K562 (cell line): Measurements from ENCODE around the gene LRRC7. TPM values are rescaled to one million over a fixed set of nuclear protein-coding genes. Genes with fewer than 3 reads are reported as not detected.

Experiments
- ATAC-seq: fragments of 200-7000 bp; cut with Tn5 transposase; 3 replicates; pipeline ENCODE4 v1.9.1; 2020; ENCODE audit warnings: moderate library complexity
- BruUV-seq: library from RNA; stranded (reverse); fragments of 400-500 nt; replicated peaks from 2 replicates; lab custom pipeline; 2021; lab: Mats Ljungman, UMichigan
- CTCF ChIA-PET: fragments of 300-600 bp; formaldehyde crosslinking; extraction: SDS; loops from one replicate; lab custom pipeline; 2021; ENCODE audit warnings: low intra/inter-chr PET ratio; lab: Yijun Ruan, JAX
- POLR2A ChIA-PET: fragments of 300-600, 350-650 bp; sonication (Branson Sonifier 250); formaldehyde crosslinking; extraction: SDS; loops from one replicate; lab custom pipeline; 2021; ENCODE audit warnings: antibody characterized with exemption, inconsistent platforms; lab: Yijun Ruan, JAX
- DNase-seq, 4 experiments: peaks; one replicate each; pipeline versions ENCODE4 v3.0.0 to v3.0.0-alpha.2; 2011 to 2018; ENCODE audit warnings: low spot score in 3 of 4, mixed read lengths in 3 of 4; ENCODE audit errors: extremely low read depth in 1 of 4
- FAIRE-seq: peaks from 2 replicates; lab custom pipeline; 2011; peaks lifted over from hg19 to GRCh38; lab: Jason Lieb, UNC
- H2AFZ ChIP-seq: 2 replicates; pipeline ENCODE4 v1.6.0; 2011; ENCODE audit warnings: low read depth, low read length, control low read depth, inconsistent platforms
- H3K27ac ChIP-seq: fragments of 200-600 bp; 3 replicates; pipeline ENCODE4 v1.8.0; 2011; ENCODE audit warnings: low read depth, mild to moderate bottlenecking, control low read depth, inconsistent platforms, low read length, moderate library complexity, mixed read lengths; ENCODE audit errors: extremely low read depth
- H3K27me3 ChIP-seq, 2 experiments: fragments of 300-600 bp in 1 of 2; 2 replicates in 1 of 2; 3 replicates in 1 of 2; pipeline versions ENCODE4 v1.6.0 to v1.8.0; 2011; ENCODE audit warnings: inconsistent platforms in 2 of 2, low read length in 2 of 2, mild to moderate bottlenecking in 1 of 2, mixed read lengths in 1 of 2, moderate library complexity in 1 of 2; ENCODE audit not compliant: control insufficient read depth in 2 of 2, insufficient read depth in 2 of 2
- H3K36me3 ChIP-seq: fragments of 300-600 bp; 3 replicates; pipeline ENCODE4 v1.8.0; 2011; ENCODE audit warnings: mild to moderate bottlenecking, low read length, inconsistent platforms; ENCODE audit not compliant: control insufficient read depth, insufficient read depth
- H3K4me1 ChIP-seq, 2 experiments: fragments of 200-600 bp in 1 of 2; replicated peaks in 1 of 2; 2 replicates in 1 of 2; 3 replicates in 1 of 2; pipeline versions ENCODE4 v1.5.1 to v1.8.0; 2011; ENCODE audit warnings: inconsistent platforms in 2 of 2, low read length in 2 of 2, mild to moderate bottlenecking in 1 of 2, mixed read lengths in 1 of 2, moderate library complexity in 1 of 2; ENCODE audit not compliant: control insufficient read depth in 2 of 2, insufficient read depth in 2 of 2
- H3K4me2 ChIP-seq: 2 replicates; pipeline ENCODE4 v1.6.1; 2011; ENCODE audit warnings: low read length, control low read depth, inconsistent platforms, mixed read lengths; ENCODE audit not compliant: insufficient read depth
- H3K4me3 ChIP-seq: fragments of 200-600 bp; sonication (generic), shearing (Covaris generic); 2 replicates; pipeline ENCODE4 v1.5.1; 2016; ENCODE audit warnings: control low read depth, inconsistent platforms
- H3K79me2 ChIP-seq: fragments of 200-600 bp; 3 replicates; pipeline ENCODE4 v1.8.0; 2011; ENCODE audit warnings: low read length, inconsistent platforms; ENCODE audit not compliant: control insufficient read depth, insufficient read depth
- H3K9ac ChIP-seq, 2 experiments: 2 replicates each; pipeline versions ENCODE4 v1.6.0 to v1.6.1; 2011; ENCODE audit warnings: low read depth in 2 of 2, low read length in 2 of 2, control low read depth in 1 of 2, inconsistent platforms in 1 of 2, mild to moderate bottlenecking in 1 of 2, mixed read lengths in 1 of 2; ENCODE audit not compliant: insufficient read depth in 1 of 2
- H3K9me1 ChIP-seq: one replicate; pipeline ENCODE4 v1.6.0; 2011; ENCODE audit warnings: inconsistent platforms, mild to moderate bottlenecking, low read length, moderate library complexity; ENCODE audit not compliant: control insufficient read depth, insufficient read depth
- H3K9me3 ChIP-seq: replicated peaks from 2 replicates; pipeline ENCODE4 v1.5.1; 2011; ENCODE audit warnings: low read depth, low read length, inconsistent platforms; ENCODE audit not compliant: control insufficient read depth, insufficient read depth
- H4K20me1 ChIP-seq: replicated peaks from 2 replicates; pipeline ENCODE4 v1.6.1; 2011; ENCODE audit warnings: low read length, inconsistent platforms, mixed read lengths; ENCODE audit not compliant: control insufficient read depth, insufficient read depth
- BRD4 ChIP-seq: fragments of 200-600 bp; sonication (generic); IDR thresholded peaks from 2 replicates; pipeline ENCODE4 v1.6.1; 2017; ENCODE audit warnings: inconsistent platforms
- CCAR2 ChIP-seq: fragments of 200-400 bp; formaldehyde crosslinking; IDR thresholded peaks from 2 replicates; pipeline ENCODE4 v1.6.1; 2017; ENCODE audit warnings: mild to moderate bottlenecking, low read depth, low read length
- CHD4 ChIP-seq: fragments of 200-600 bp; sonication (generic); IDR thresholded peaks from 3 replicates; pipeline ENCODE4 v1.6.1; 2012; ENCODE audit warnings: low read depth, mild to moderate bottlenecking, mixed read lengths, low read length, inconsistent platforms; ENCODE audit not compliant: insufficient read depth, insufficient replicate concordance, poor library complexity, severe bottlenecking
- CSDE1 ChIP-seq, 2 experiments: fragments of 450-650 bp; IDR thresholded peaks; 2 replicates each; pipeline ENCODE4 v1.6.1; 2016; ENCODE audit warnings: mild to moderate bottlenecking in 1 of 2
- CXXC5 ChIP-seq: fragments of 250-450 bp; sonication (Bioruptor Pico); IDR thresholded peaks from 2 replicates; pipeline ENCODE4 v1.8.0; 2022; ENCODE audit warnings: inconsistent platforms, mild to moderate bottlenecking, moderate library complexity
- HMG20B ChIP-seq: fragments of 250-450 bp; sonication (Bioruptor Pico); IDR thresholded peaks from 2 replicates; pipeline ENCODE4 v1.5.0; 2021; ENCODE audit warnings: mild to moderate bottlenecking
- HNRNPK ChIP-seq: fragments of 200-400 bp; formaldehyde crosslinking; IDR thresholded peaks from one replicate; pipeline ENCODE4 v1.6.1; 2018; ENCODE audit warnings: mild to moderate bottlenecking, low read depth, low read length; ENCODE audit not compliant: poor library complexity, severe bottlenecking
- PBX2 ChIP-seq, 2 experiments: IDR thresholded peaks in 1 of 2; conservative IDR thresholded peaks in 1 of 2; 2 replicates each; pipeline ENCODE4 v1.6.1; 2016; ENCODE audit warnings: low read depth in 2 of 2, mild to moderate bottlenecking in 1 of 2, missing compliant biosample characterization in 1 of 2, missing genetic modification characterization in 1 of 2, moderate library complexity in 1 of 2
- PHF8 ChIP-seq: fragments of 200-600 bp; sonication (generic); IDR thresholded peaks from 2 replicates; pipeline ENCODE4 v1.6.1; 2012; ENCODE audit warnings: mixed run types, mild to moderate bottlenecking, inconsistent platforms, low read length, moderate library complexity, borderline replicate concordance
- XRCC5 ChIP-seq: fragments of 200-400 bp; formaldehyde crosslinking; IDR thresholded peaks from 2 replicates; pipeline ENCODE4 v1.6.1; 2017; ENCODE audit warnings: low read depth, mild to moderate bottlenecking, low read length
- ZFPM2 ChIP-seq: fragments of 250-450 bp; sonication (Bioruptor Pico); IDR thresholded peaks from 2 replicates; pipeline ENCODE4 v1.5.1; 2022; ENCODE audit warnings: mild to moderate bottlenecking
- ZNF511 ChIP-seq: sonication (generic); formaldehyde crosslinking; IDR thresholded peaks from 2 replicates; pipeline ENCODE4 v1.8.0; 2022; ENCODE audit warnings: mild to moderate bottlenecking, missing genetic modification reagents
- ZNF609 ChIP-seq: sonication (generic); formaldehyde crosslinking; IDR thresholded peaks from 2 replicates; pipeline ENCODE4 v1.8.1; 2023; ENCODE audit warnings: missing genetic modification reagents, mild to moderate bottlenecking, borderline replicate concordance
- WGBS: fragments of 100-300 bp; shearing (Covaris generic); methylation state at CpG from one replicate; pipeline ENCODE4 v1.1.6; 2016; ENCODE audit warnings: low coverage, mixed read lengths; ENCODE audit not compliant: insufficient coverage; ENCODE audit errors: missing lambda C conversion rate; 5-methylcytosine and 5-hydroxymethylcytosine counted together
- in situ Hi-C: fragments of 300-500 bp; cut with MboI; formaldehyde crosslinking; loops from 4 replicates; pipeline ENCODE4 v1.15.0; 2018; ENCODE audit warnings: inconsistent platforms, mixed read lengths
- intact Hi-C: fragments of 100-400 bp; cut with micrococcal nuclease; formaldehyde crosslinking; loops from 2 replicates; pipeline ENCODE4 v1.14.2; 2022
- polyA plus RNA-seq, 8 experiments: library from polyadenylated mRNA; depleted of rRNA in 4 of 8; stranded (reverse) in 5 of 8; unstranded in 3 of 8; fragments of >200 nt; fragmentation: Nextera tagmentation in 2 of 8; fragmentation: Illumina TruSeq in 1 of 8; extraction: Ambion mirVana in 2 of 8; extraction: Trizol in 1 of 8; gene quantifications; 2 replicates each; pipeline versions ENCODE4 v1.2.1 to v1.2.3, GENCODE V29; 2011 to 2014; ENCODE audit warnings: inconsistent platforms in 1 of 8, missing spikeins in 1 of 8
- total RNA-seq, 7 experiments: library from RNA; depleted of rRNA in 6 of 7; stranded (reverse); fragments of >200 nt in 6 of 7; fragmentation: Illumina TruSeq in 2 of 7; extraction: Trizol in 2 of 7; gene quantifications; 2 replicates each; pipeline versions ENCODE4 v1.2.1 to v1.2.3, GENCODE V29; 2011 to 2021; ENCODE audit warnings: low replicate concordance in 1 of 7

LRRC7 gene
- total and polyA plus RNA-seq, 9 of the 15 experiments (the other 6 are each of a cell fraction or from before 2014, with no cell fraction given) = 0.09 to 0.94 (median 0.49) TPM

- TF ChIP-seq ZNF609 (no peak), CHD4 (no peak)
- TF ChIP-seq, all 486 proteins: peak for 0
Measured at GRCh38 chr1:69940231-69940630, 372.5 kb downstream of the LRRC7 start (continued).

GRCh38 chr1:69940816-69941215 lies 373.1 kb downstream of the LRRC7 start:
- Histone ChIP-seq H2AFZ (no peak overlapping the region), H3K4me2 (no peak overlapping the region), H3K4me1 (no peaks in the 10 kb centered on the region), H3K9me3 (no peaks in the 10 kb centered on the region), H3K79me2 (no peaks in the 10 kb centered on the region), H3K36me3 (no peaks in the 10 kb centered on the region), H3K27ac (no peak overlapping the region), H3K27me3 (no peaks in the 10 kb centered on the region), H4K20me1 (no peaks in the 10 kb centered on the region), H3K9me1 (no peaks in the 10 kb centered on the region), H3K4me3 (no peak overlapping the region), H3K9ac (no peak overlapping the region)
- intact Hi-C loops (no loop called here), in situ Hi-C loops (no loop called here)
- DNase-seq (no peak), FAIRE-seq (no peak), ATAC-seq (no peak)
- BruUV-seq = no TSS peak
- POLR2A ChIA-PET = no interaction called here
- CTCF ChIA-PET = no interaction called here
- 0% methylated on average over 3 of the region's 3 CpGs for WGBS
- TF ChIP-seq CCAR2 (no peak), PHF8 (no peak), CSDE1 (IDR thresholded peaks at IDR 0.05) (no peak), HNRNPK (no peak), ZFPM2 (CRISPR knock-in tag) (no peak), CXXC5 (CRISPR knock-in tag) (no peak), BRD4 (no peak), XRCC5 (no peak), ZNF511 (no peak), HMG20B (CRISPR knock-in tag) (no peak), PBX2 (CRISPR knock-in tag; IDR thresholded peaks at IDR 0.05; ENCODE audit: low read depth) (no peak), PBX2 (tag; conservative IDR thresholded peaks at IDR 0.05; ENCODE audit: low read depth) (no peak)
